CD4-positive, alpha-beta T cell (primary cell): ENCODE results near the gene PTPRN2. TPM values are rescaled to one million over a fixed set of nuclear protein-coding genes. Genes with fewer than 3 reads are reported as not detected.

Source experiments
- ATAC-seq: fragments of 200-7000 bp; cut with Tn5 transposase; one replicate; pipeline ENCODE4 v1.10.0; 2022; ENCODE audit warnings: mild to moderate bottlenecking; ENCODE audit not compliant: poor library complexity
- CTCF ChIA-PET: fragments of 350-600 bp; sonication (Branson Sonifier 250); formaldehyde crosslinking; loops from one replicate; lab custom pipeline; 2021; ENCODE audit warnings: antibody characterized with exemption, inconsistent platforms; lab: Charles Lee
- POLR2A ChIA-PET: fragments of 350-600 bp; sonication (Branson Sonifier 250); formaldehyde crosslinking; loops from one replicate; lab custom pipeline; 2021; ENCODE audit warnings: antibody characterized with exemption, inconsistent platforms; lab: Charles Lee
- DNase-seq, 14 experiments: peaks; one replicate each; pipeline ENCODE4 v3.0.0-alpha.2; 2013 to 2020; ENCODE audit warnings: mixed read lengths in 2 of 14
- H3K27ac ChIP-seq, 2 donors: one replicate each; pipeline versions ENCODE4 v1.5.1 to v1.7.0; 2013; ENCODE audit warnings: low read length in 2 of 2, low read depth in 1 of 2, mild to moderate bottlenecking in 1 of 2
- H3K27me3 ChIP-seq, 2 experiments: 1 replicate in 1 of 2; 2 replicates in 1 of 2; pipeline versions ENCODE4 v1.6.1 to v1.7.0; 2013; ENCODE audit warnings: low read length in 2 of 2, control low read depth in 1 of 2, mild to moderate bottlenecking in 1 of 2, moderate library complexity in 1 of 2; ENCODE audit not compliant: insufficient read depth in 2 of 2, control insufficient read depth in 1 of 2
- H3K36me3 ChIP-seq: one replicate; pipeline ENCODE4 v1.6.1; 2013; ENCODE audit warnings: low read length, control low read depth; ENCODE audit not compliant: insufficient read depth
- H3K4me1 ChIP-seq: one replicate; pipeline ENCODE4 v1.6.1; 2013; ENCODE audit warnings: low read length, control low read depth; ENCODE audit not compliant: insufficient read depth
- H3K4me3 ChIP-seq: one replicate; pipeline ENCODE4 v1.5.1; 2013; ENCODE audit warnings: mild to moderate bottlenecking, low read length, moderate library complexity
- H3K9me3 ChIP-seq, 2 experiments: 1 replicate in 1 of 2; 2 replicates in 1 of 2; pipeline versions ENCODE4 v1.6.1 to v1.7.0; 2013; ENCODE audit warnings: low read length in 2 of 2, mild to moderate bottlenecking in 2 of 2, control low read depth in 1 of 2, moderate library complexity in 1 of 2; ENCODE audit not compliant: control insufficient read depth in 1 of 2, insufficient read depth in 1 of 2
- H3K27ac Mint-ChIP-seq: one replicate; pipeline ENCODE4 v1.8.0; 2020; ENCODE audit warnings: mixed read lengths
- H3K27me3 Mint-ChIP-seq: one replicate; pipeline ENCODE4 v1.8.0; 2021; ENCODE audit warnings: mixed read lengths
- H3K36me3 Mint-ChIP-seq: one replicate; pipeline ENCODE4 v1.8.0; 2021; ENCODE audit warnings: low read depth, mixed read lengths
- H3K4me1 Mint-ChIP-seq: one replicate; pipeline ENCODE4 v1.8.0; 2021; ENCODE audit warnings: low read depth, mixed read lengths
- H3K4me3 Mint-ChIP-seq: one replicate; pipeline ENCODE4 v1.8.0; 2020; ENCODE audit warnings: mild to moderate bottlenecking, mixed read lengths
- H3K9me3 Mint-ChIP-seq: one replicate; pipeline ENCODE4 v1.8.0; 2020; ENCODE audit warnings: mixed read lengths
- CTCF ChIP-seq: fragments of 200-600 bp; IDR thresholded peaks from one replicate; pipeline ENCODE4 v1.8.0; 2022; ENCODE audit warnings: antibody characterized with exemption, mild to moderate bottlenecking
- intact Hi-C, 2 experiments: fragments of 100-400 bp; cut with DNase I in 1 of 2; cut with micrococcal nuclease in 1 of 2; formaldehyde crosslinking; loops; one replicate each; pipeline versions ENCODE4 v1.15.1 to v1.9.0; 2023 to 2025; cut with DNase I, micrococcal nuclease
- total RNA-seq, 174 experiments: library from RNA in 2 of 174; stranded (reverse) in 2 of 174; gene quantifications; one replicate each; pipeline ENCODE4 v1.2.3 and lab custom pipeline; 2021 to 2026

Gene PTPRN2
- total RNA-seq, 2 experiments from 2014 or later: 0.34 to 0.44 TPM

DNA sequence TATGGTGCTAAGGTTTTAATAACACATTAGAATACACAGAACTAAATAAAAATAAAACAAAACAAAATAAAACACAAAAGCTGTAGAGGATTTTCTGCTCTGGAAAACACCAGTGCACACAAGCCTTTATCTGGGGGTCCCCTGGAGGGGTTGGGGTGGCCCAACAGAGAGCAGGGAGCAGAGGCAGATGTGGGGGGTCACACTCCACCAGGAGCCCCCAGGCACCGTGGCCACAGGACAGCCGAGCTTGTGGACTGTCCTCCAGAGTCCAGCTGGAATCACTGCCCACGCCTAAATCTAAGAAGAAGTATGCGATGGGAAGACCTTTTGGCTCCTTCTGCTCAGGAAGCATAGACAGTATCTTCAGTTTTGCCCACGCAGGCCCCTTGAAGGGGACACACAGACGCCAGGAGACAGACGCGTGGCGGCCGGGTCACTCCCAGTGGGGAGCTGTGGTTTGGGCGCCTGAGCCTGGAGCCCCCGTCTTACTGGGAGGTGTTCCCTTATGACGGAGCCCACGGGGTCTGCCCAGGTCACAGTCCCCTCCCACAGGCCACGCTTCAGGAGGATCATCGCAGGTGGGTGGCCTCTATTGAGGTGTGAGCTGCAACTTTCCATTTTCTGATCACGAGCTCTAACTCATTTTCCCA lies 595.0 kb downstream of the PTPRN2 start:
- Histone ChIP-seq H3K4me3 (no peak overlapping the region), H3K27me3 (peaks cover 0 to 3% of the 10 kb centered on the region in 2 experiments), H3K9me3 (peaks cover 0 to 11% of the 10 kb centered on the region in 2 experiments), H3K27ac (no peak overlapping the region), H3K36me3 (no peaks in the 10 kb centered on the region), H3K4me1 (no peaks in the 10 kb centered on the region)
- no peak for TF ChIP-seq CTCF
- no peak overlapping the region for H3K4me3 Mint-ChIP-seq
- CTCF ChIA-PET: no interaction called here
- no peaks in the 10 kb centered on the region for H3K36me3 Mint-ChIP-seq
- no peaks in the 10 kb centered on the region for H3K4me1 Mint-ChIP-seq
- no peak for ATAC-seq
- DNase-seq: peak in 1 of 14 experiments; percentile 32
- intact Hi-C loops: no loop called here
- peaks cover 4% of the 10 kb centered on the region for H3K27me3 Mint-ChIP-seq
- POLR2A ChIA-PET: no interaction called here
- no peak overlapping the region for H3K27ac Mint-ChIP-seq
- no peaks in the 10 kb centered on the region for H3K9me3 Mint-ChIP-seq

DNA sequence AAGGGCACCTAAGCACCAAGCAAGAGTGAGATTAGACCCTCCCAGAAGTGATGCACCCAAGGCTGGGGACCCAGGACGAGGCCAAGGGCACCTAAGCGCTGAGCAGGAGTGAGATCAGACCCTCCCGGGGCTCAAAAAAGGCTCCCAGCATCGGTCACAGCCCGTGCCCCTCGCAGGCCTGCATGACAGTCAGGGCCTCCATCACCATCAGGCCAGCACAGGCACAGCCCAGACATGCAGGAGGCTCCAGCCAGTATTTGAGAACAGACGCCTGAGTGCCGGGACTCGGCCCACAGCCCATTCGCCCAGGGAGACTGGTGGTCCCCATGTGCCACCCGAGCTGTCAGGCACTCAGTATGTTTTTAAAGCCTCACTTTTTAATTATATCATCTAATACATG lies 595.9 kb downstream of the PTPRN2 start:
- intact Hi-C loops: no loop called here

GRCh38 chr7:157991351-157991750 lies 596.3 kb downstream of the PTPRN2 start:
- intact Hi-C loops: no loop called here
- ChIA-PET POLR2A (no interaction called here), CTCF (no interaction called here)
- Mint-ChIP-seq H3K9me3 (no peaks in the 10 kb centered on the region), H3K4me3 (no peak overlapping the region), H3K4me1 (no peaks in the 10 kb centered on the region), H3K27me3 (peaks cover 4% of the 10 kb centered on the region), H3K36me3 (no peaks in the 10 kb centered on the region), H3K27ac (no peak overlapping the region)
- no peak overlapping the region for H3K27ac ChIP-seq
- no peak for TF ChIP-seq CTCF
- H3K4me1 ChIP-seq: no peaks in the 10 kb centered on the region
- peaks cover 0 to 3% of the 10 kb centered on the region in 2 experiments for H3K27me3 ChIP-seq
- H3K4me3 ChIP-seq: no peak overlapping the region
- ATAC-seq (no peak), DNase-seq (no peak)
- H3K36me3 ChIP-seq: no peaks in the 10 kb centered on the region
- H3K9me3 ChIP-seq: peaks cover 0 to 9% of the 10 kb centered on the region in 2 experiments

More for the DNA sequence above, 595.9 kb downstream of the PTPRN2 start:
- Histone ChIP-seq H3K4me1 (no peaks in the 10 kb centered on the region), H3K27ac (no peak overlapping the region), H3K36me3 (no peaks in the 10 kb centered on the region), H3K27me3 (peaks cover 0 to 3% of the 10 kb centered on the region in 2 experiments), H3K4me3 (no peak overlapping the region), H3K9me3 (peaks cover 0 to 11% of the 10 kb centered on the region in 2 experiments)
- CTCF ChIA-PET: no interaction called here
- TF ChIP-seq CTCF: no peak
- POLR2A ChIA-PET: no interaction called here
- no peak overlapping the region for H3K4me3 Mint-ChIP-seq
- no peak overlapping the region for H3K27ac Mint-ChIP-seq
- H3K9me3 Mint-ChIP-seq: no peaks in the 10 kb centered on the region
- H3K27me3 Mint-ChIP-seq: peaks cover 4% of the 10 kb centered on the region
- no peak for DNase-seq
- no peaks in the 10 kb centered on the region for H3K4me1 Mint-ChIP-seq
- H3K36me3 Mint-ChIP-seq: no peaks in the 10 kb centered on the region
- no peak for ATAC-seq
